Liver (tissue), 9 donors: ENCODE data around the gene CACNA1C. TPM values are rescaled to one million over a fixed set of nuclear protein-coding genes. Genes with fewer than 3 reads are reported as not detected.

ENCODE experiments used
- DNase-seq: peaks from one replicate; pipeline ENCODE4 v3.0.0-alpha.2; 2017; ENCODE audit warnings: low spot score
- H3K27ac ChIP-seq, 2 donors: one replicate each; pipeline ENCODE4 v1.7.0; 2013; ENCODE audit warnings: inconsistent platforms in 2 of 2, low read length in 2 of 2, control low read depth in 1 of 2, low read depth in 1 of 2, mild to moderate bottlenecking in 1 of 2
- H3K27me3 ChIP-seq, 4 donors: one replicate each; pipeline versions ENCODE4 v1.6.1 to v1.7.0; 2013; ENCODE audit warnings: low read length in 3 of 4, inconsistent platforms in 1 of 4, mild to moderate bottlenecking in 1 of 4, moderate library complexity in 1 of 4; ENCODE audit not compliant: control insufficient read depth in 4 of 4, insufficient read depth in 4 of 4
- H3K36me3 ChIP-seq, 4 donors: one replicate each; pipeline versions ENCODE4 v1.6.1 to v1.7.0; 2013; ENCODE audit warnings: low read length in 3 of 4, mild to moderate bottlenecking in 3 of 4, low read depth in 1 of 4, moderate library complexity in 1 of 4; ENCODE audit not compliant: control insufficient read depth in 4 of 4, insufficient read depth in 3 of 4
- H3K4me1 ChIP-seq, 4 donors: one replicate each; pipeline versions ENCODE4 v1.6.1 to v1.7.0; 2013; ENCODE audit warnings: low read length in 3 of 4, mild to moderate bottlenecking in 3 of 4, moderate library complexity in 1 of 4; ENCODE audit not compliant: control insufficient read depth in 4 of 4, insufficient read depth in 4 of 4
- H3K4me3 ChIP-seq, 3 donors: one replicate each; pipeline versions ENCODE4 v1.6.1 to v1.7.0; 2013; ENCODE audit warnings: low read length in 3 of 3, control low read depth in 1 of 3, low read depth in 1 of 3, mild to moderate bottlenecking in 1 of 3
- H3K9ac ChIP-seq, 2 donors: one replicate each; pipeline ENCODE4 v1.7.0; 2013; ENCODE audit warnings: low read length in 2 of 2, mild to moderate bottlenecking in 2 of 2, moderate library complexity in 2 of 2, control low read depth in 1 of 2, low read depth in 1 of 2
- H3K9me3 ChIP-seq, 4 donors: one replicate each; pipeline versions ENCODE4 v1.6.1 to v1.7.0; 2013; ENCODE audit warnings: low read length in 3 of 4; ENCODE audit not compliant: control insufficient read depth in 4 of 4
- EGR1 ChIP-seq, 2 donors: IDR thresholded peaks; 2 replicates each; pipeline ENCODE4 v1.6.1; 2016 to 2018; ENCODE audit warnings: antibody characterized with exemption in 2 of 2, low read depth in 2 of 2
- FOXA1 ChIP-seq: IDR thresholded peaks from 2 replicates; pipeline ENCODE4 v1.6.1; 2016; ENCODE audit warnings: antibody characterized with exemption
- FOXA2 ChIP-seq: IDR thresholded peaks from 2 replicates; pipeline ENCODE4 v1.6.1; 2016; ENCODE audit warnings: antibody characterized with exemption
- GABPA ChIP-seq, 2 donors: IDR thresholded peaks in 1 of 2; conservative IDR thresholded peaks in 1 of 2; 2 replicates each; pipeline ENCODE4 v1.6.1; 2016; ENCODE audit warnings: antibody characterized with exemption in 2 of 2, mild to moderate bottlenecking in 1 of 2, moderate library complexity in 1 of 2
- HNF4G ChIP-seq: IDR thresholded peaks from 2 replicates; pipeline ENCODE4 v1.6.1; 2016; ENCODE audit warnings: antibody characterized with exemption
- JUND ChIP-seq, 2 donors: IDR thresholded peaks; 2 replicates each; pipeline ENCODE4 v1.6.1; 2016; ENCODE audit warnings: antibody characterized with exemption in 2 of 2
- MAX ChIP-seq: IDR thresholded peaks from 2 replicates; pipeline ENCODE4 v1.6.1; 2016; ENCODE audit warnings: antibody characterized with exemption
- NR2F2 ChIP-seq: IDR thresholded peaks from 2 replicates; pipeline ENCODE4 v1.6.1; 2016; ENCODE audit warnings: antibody characterized with exemption
- RAD21 ChIP-seq, 2 donors: IDR thresholded peaks; 2 replicates each; pipeline ENCODE4 v1.6.1; 2016; ENCODE audit warnings: antibody characterized with exemption in 2 of 2, mild to moderate bottlenecking in 2 of 2
- SP1 ChIP-seq: IDR thresholded peaks from 2 replicates; pipeline ENCODE4 v1.6.1; 2018; ENCODE audit warnings: antibody characterized with exemption, mild to moderate bottlenecking
- TAF1 ChIP-seq: conservative IDR thresholded peaks from 2 replicates; pipeline ENCODE4 v1.6.1; 2016; ENCODE audit warnings: antibody characterized with exemption, mild to moderate bottlenecking
- YY1 ChIP-seq: IDR thresholded peaks from 2 replicates; pipeline ENCODE4 v1.6.1; 2016; ENCODE audit warnings: antibody characterized with exemption, mild to moderate bottlenecking
- ZBTB33 ChIP-seq: IDR thresholded peaks from 2 replicates; pipeline ENCODE4 v1.6.1; 2016; ENCODE audit warnings: antibody characterized with exemption
- WGBS: extraction: QIAGEN DNeasy Blood & Tissue Kit; methylation state at CpG from one replicate; pipeline ENCODE4 v1.1.7; 2013; 5-methylcytosine and 5-hydroxymethylcytosine counted together
- polyA plus RNA-seq, 2 donors: library from polyadenylated mRNA; stranded (reverse) in 1 of 2; unstranded in 1 of 2; fragments of 200-250 nt in 1 of 2; fragments of >200 nt in 1 of 2; fragmentation: Nextera tagmentation in 1 of 2; extraction: Ambion mirVana in 1 of 2; gene quantifications; one replicate each; pipeline versions ENCODE4 v1.2.1 to v1.2.3, GENCODE V29; 2013 to 2015
- total RNA-seq, 2 donors: library from RNA; depleted of rRNA; stranded (reverse); fragments of >200 nt; gene quantifications; one replicate each; pipeline ENCODE4 v1.2.3, GENCODE V29; 2014
- TF ChIP-seq, protein P1 (sequence below): IDR thresholded peaks from 2 replicates; pipeline ENCODE4 v1.6.1; 2016; ENCODE audit warnings: antibody characterized with exemption, mild to moderate bottlenecking
- TF ChIP-seq, protein P2 (sequence below): fragments of 150-350 bp; IDR thresholded peaks from 2 replicates; pipeline ENCODE4 v1.5.1; 2017; ENCODE audit warnings: improper control_type of control experiment, low read depth, low read length; ENCODE audit not compliant: missing input control
- TF ChIP-seq, protein P3 (sequence below): IDR thresholded peaks from 2 replicates; pipeline ENCODE4 v1.6.1; 2016; ENCODE audit warnings: antibody characterized with exemption
- donor health status: healthy.
- donor health status: healthy.
- donor health status: healthy.
- donor health status: healthy.
- donor health status: healthy.

CACNA1C gene
- total and polyA plus RNA-seq, 4 donors, result 0.23 to 1.9 (median 0.41) TPM

GRCh38 chr12:2198542-2198941 lies 145.8 kb downstream of the CACNA1C start:
- DNase-seq, result no peak
- TF ChIP-seq MAX (no peak), FOXA1 (no peak), GABPA (IDR thresholded peaks at IDR 0.05 in 1 of 2, conservative IDR thresholded peaks at IDR 0.05 in 1 of 2) (no peak), YY1 (no peak), HNF4G (no peak), SP1 (no peak), NR2F2 (no peak), ZBTB33 (no peak), EGR1 (IDR thresholded peaks at IDR 0.05; ENCODE audit: low read depth in 2 of 2) (no peak), TAF1 (no peak), FOXA2 (no peak), JUND (IDR thresholded peaks at IDR 0.05) (no peak)
- TF ChIP-seq, protein P1, sequence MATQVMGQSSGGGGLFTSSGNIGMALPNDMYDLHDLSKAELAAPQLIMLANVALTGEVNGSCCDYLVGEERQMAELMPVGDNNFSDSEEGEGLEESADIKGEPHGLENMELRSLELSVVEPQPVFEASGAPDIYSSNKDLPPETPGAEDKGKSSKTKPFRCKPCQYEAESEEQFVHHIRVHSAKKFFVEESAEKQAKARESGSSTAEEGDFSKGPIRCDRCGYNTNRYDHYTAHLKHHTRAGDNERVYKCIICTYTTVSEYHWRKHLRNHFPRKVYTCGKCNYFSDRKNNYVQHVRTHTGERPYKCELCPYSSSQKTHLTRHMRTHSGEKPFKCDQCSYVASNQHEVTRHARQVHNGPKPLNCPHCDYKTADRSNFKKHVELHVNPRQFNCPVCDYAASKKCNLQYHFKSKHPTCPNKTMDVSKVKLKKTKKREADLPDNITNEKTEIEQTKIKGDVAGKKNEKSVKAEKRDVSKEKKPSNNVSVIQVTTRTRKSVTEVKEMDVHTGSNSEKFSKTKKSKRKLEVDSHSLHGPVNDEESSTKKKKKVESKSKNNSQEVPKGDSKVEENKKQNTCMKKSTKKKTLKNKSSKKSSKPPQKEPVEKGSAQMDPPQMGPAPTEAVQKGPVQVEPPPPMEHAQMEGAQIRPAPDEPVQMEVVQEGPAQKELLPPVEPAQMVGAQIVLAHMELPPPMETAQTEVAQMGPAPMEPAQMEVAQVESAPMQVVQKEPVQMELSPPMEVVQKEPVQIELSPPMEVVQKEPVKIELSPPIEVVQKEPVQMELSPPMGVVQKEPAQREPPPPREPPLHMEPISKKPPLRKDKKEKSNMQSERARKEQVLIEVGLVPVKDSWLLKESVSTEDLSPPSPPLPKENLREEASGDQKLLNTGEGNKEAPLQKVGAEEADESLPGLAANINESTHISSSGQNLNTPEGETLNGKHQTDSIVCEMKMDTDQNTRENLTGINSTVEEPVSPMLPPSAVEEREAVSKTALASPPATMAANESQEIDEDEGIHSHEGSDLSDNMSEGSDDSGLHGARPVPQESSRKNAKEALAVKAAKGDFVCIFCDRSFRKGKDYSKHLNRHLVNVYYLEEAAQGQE, result no peak
- TF ChIP-seq, protein P2, sequence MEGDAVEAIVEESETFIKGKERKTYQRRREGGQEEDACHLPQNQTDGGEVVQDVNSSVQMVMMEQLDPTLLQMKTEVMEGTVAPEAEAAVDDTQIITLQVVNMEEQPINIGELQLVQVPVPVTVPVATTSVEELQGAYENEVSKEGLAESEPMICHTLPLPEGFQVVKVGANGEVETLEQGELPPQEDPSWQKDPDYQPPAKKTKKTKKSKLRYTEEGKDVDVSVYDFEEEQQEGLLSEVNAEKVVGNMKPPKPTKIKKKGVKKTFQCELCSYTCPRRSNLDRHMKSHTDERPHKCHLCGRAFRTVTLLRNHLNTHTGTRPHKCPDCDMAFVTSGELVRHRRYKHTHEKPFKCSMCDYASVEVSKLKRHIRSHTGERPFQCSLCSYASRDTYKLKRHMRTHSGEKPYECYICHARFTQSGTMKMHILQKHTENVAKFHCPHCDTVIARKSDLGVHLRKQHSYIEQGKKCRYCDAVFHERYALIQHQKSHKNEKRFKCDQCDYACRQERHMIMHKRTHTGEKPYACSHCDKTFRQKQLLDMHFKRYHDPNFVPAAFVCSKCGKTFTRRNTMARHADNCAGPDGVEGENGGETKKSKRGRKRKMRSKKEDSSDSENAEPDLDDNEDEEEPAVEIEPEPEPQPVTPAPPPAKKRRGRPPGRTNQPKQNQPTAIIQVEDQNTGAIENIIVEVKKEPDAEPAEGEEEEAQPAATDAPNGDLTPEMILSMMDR, result no peak
- TF ChIP-seq, protein P3, sequence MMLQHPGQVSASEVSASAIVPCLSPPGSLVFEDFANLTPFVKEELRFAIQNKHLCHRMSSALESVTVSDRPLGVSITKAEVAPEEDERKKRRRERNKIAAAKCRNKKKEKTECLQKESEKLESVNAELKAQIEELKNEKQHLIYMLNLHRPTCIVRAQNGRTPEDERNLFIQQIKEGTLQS, result no peak
- Histone ChIP-seq H3K9ac (no peak overlapping the region), H3K27me3 (no peaks in the 10 kb centered on the region), H3K4me1 (no peaks in the 10 kb centered on the region), H3K4me3 (no peak overlapping the region), H3K36me3 (no peaks in the 10 kb centered on the region), H3K9me3 (no peaks in the 10 kb centered on the region), H3K27ac (no peak overlapping the region)
- 68% methylated on average over 5 of the region's 5 CpGs for WGBS

GRCh38 chr12:2205996-2206395 lies 153.2 kb downstream of the CACNA1C start:
- Histone ChIP-seq H3K36me3 (no peaks in the 10 kb centered on the region), H3K4me3 (no peak overlapping the region), H3K27ac (no peak overlapping the region), H3K4me1 (no peaks in the 10 kb centered on the region), H3K9ac (no peak overlapping the region), H3K9me3 (no peaks in the 10 kb centered on the region), H3K27me3 (no peaks in the 10 kb centered on the region)
- 81% methylated on average over 7 of the region's 7 CpGs for WGBS
- no peak for DNase-seq
- TF ChIP-seq, protein P3, result no peak
- TF ChIP-seq NR2F2 (no peak), GABPA (IDR thresholded peaks at IDR 0.05 in 1 of 2, conservative IDR thresholded peaks at IDR 0.05 in 1 of 2) (no peak), TAF1 (no peak), RAD21 (IDR thresholded peaks at IDR 0.05) (no peak), ZBTB33 (no peak), FOXA1 (no peak), EGR1 (IDR thresholded peaks at IDR 0.05; ENCODE audit: low read depth in 2 of 2) (no peak)
- TF ChIP-seq, protein P1, result no peak
